ENCODE data around the gene NT5E. TPM values are rescaled to one million over a fixed set of nuclear protein-coding genes. Genes with fewer than 3 reads are reported as not detected.

Gene NT5E
- total and polyA plus RNA-seq, 4 donors, result 3.2 to 13.9 (median 8.5) TPM

GRCh38 chr6:85459224-85459901 lies 9.5 kb downstream of the NT5E start:
- WGBS, 2 donors, result 60 to 86% methylated on average over 4 of the region's 4 CpGs
- TF ChIP-seq CTCF (IDR thresholded peaks at IDR 0.05; ENCODE audit: control extremely low read depth, extremely low read depth), result no peak
- Histone ChIP-seq H3K4me3 (no peak overlapping the region), H3K27ac (ENCODE audit: low read depth in 1 of 2, low read length in 1 of 2) (no peak overlapping the region), H3K36me3 (ENCODE audit: control insufficient read depth in 4 of 4, insufficient read depth in 4 of 4, low read length in 4 of 4) (no peaks in the 10 kb centered on the region), H3K27me3 (ENCODE audit: control insufficient read depth in 3 of 3, insufficient read depth in 3 of 3, low read length in 2 of 3) (no peaks in the 10 kb centered on the region), H3K9ac (ENCODE audit: insufficient read depth in 1 of 2, low read length in 2 of 2) (no peak overlapping the region), H3K4me1 (ENCODE audit: control insufficient read depth in 5 of 5, insufficient read depth in 5 of 5, low read length in 5 of 5) (peaks cover 0 to 12% (median 0%) of the 10 kb centered on the region in 5 donors), H3K9me3 (ENCODE audit: control insufficient read depth in 4 of 4, insufficient read depth in 3 of 4, low read length in 3 of 4) (peaks cover 0 to 2% (median 0%) of the 10 kb centered on the region in 4 donors)
- ATAC-seq (ENCODE audit: insufficient read depth, low FRiP score) (no peak), DNase-seq (no peak)

- 50 to 54% methylated on average over 4 of the region's 4 CpGs for WGBS, 2 donors
- H3K4me1 ChIP-seq (ENCODE audit: control insufficient read depth in 5 of 5, insufficient read depth in 5 of 5, low read length in 5 of 5), result peaks cover 0 to 12% (median 2%) of the 10 kb centered on the region in 5 donors
- H3K27me3 ChIP-seq (ENCODE audit: control insufficient read depth in 3 of 3, insufficient read depth in 3 of 3, low read length in 2 of 3), result no peaks in the 10 kb centered on the region
- H3K27ac ChIP-seq (ENCODE audit: low read depth in 1 of 2, low read length in 1 of 2), result peak overlapping the region in 1 of 2 donors; percentile 28
- DNase-seq, result peak in 1 of 3 donors; percentile 53
- no peak for ATAC-seq (ENCODE audit: insufficient read depth, low FRiP score)
- TF ChIP-seq CTCF (IDR thresholded peaks at IDR 0.05; ENCODE audit: control extremely low read depth, extremely low read depth), result no peak
- no peaks in the 10 kb centered on the region for H3K36me3 ChIP-seq (ENCODE audit: control insufficient read depth in 4 of 4, insufficient read depth in 4 of 4, low read length in 4 of 4)
- no peak overlapping the region for H3K9ac ChIP-seq (ENCODE audit: insufficient read depth in 1 of 2, low read length in 2 of 2)
- no peak overlapping the region for H3K4me3 ChIP-seq
- H3K9me3 ChIP-seq (ENCODE audit: control insufficient read depth in 4 of 4, insufficient read depth in 3 of 4, low read length in 3 of 4), result peaks cover 0 to 2% (median 0%) of the 10 kb centered on the region in 4 donors
Measured at GRCh38 chr6:85460154-85460920, 10.5 kb downstream of the NT5E start.

- peak in 1 of 3 donors; percentile 34 for DNase-seq
- no peak for ATAC-seq (ENCODE audit: insufficient read depth, low FRiP score)
- peaks cover 0 to 2% (median 0%) of the 10 kb centered on the region in 4 donors for H3K9me3 ChIP-seq (ENCODE audit: control insufficient read depth in 4 of 4, insufficient read depth in 3 of 4, low read length in 3 of 4)
- no peaks in the 10 kb centered on the region for H3K27me3 ChIP-seq (ENCODE audit: control insufficient read depth in 3 of 3, insufficient read depth in 3 of 3, low read length in 2 of 3)
- no peak overlapping the region for H3K4me3 ChIP-seq
- peak overlapping the region in 1 of 2 donors; percentile 16 for H3K9ac ChIP-seq (ENCODE audit: insufficient read depth in 1 of 2, low read length in 2 of 2)
- H3K4me1 ChIP-seq (ENCODE audit: control insufficient read depth in 5 of 5, insufficient read depth in 5 of 5, low read length in 5 of 5), result peaks cover 0 to 18% (median 2%) of the 10 kb centered on the region in 5 donors
- H3K36me3 ChIP-seq (ENCODE audit: control insufficient read depth in 4 of 4, insufficient read depth in 4 of 4, low read length in 4 of 4), result no peaks in the 10 kb centered on the region
- 47 to 55% methylated on average over 4 of the region's 4 CpGs for WGBS, 2 donors
- H3K27ac ChIP-seq (ENCODE audit: low read depth in 1 of 2, low read length in 1 of 2), result peak overlapping the region in 1 of 2 donors; percentile 50
- TF ChIP-seq CTCF (IDR thresholded peaks at IDR 0.05; ENCODE audit: control extremely low read depth, extremely low read depth), result no peak
Measured at GRCh38 chr6:85460921-85461797, 11.3 kb downstream of the NT5E start.
